ENCODE data around the gene ARID5B. TPM values are rescaled to one million over a fixed set of nuclear protein-coding genes. Genes with fewer than 3 reads are reported as not detected.

The ARID5B gene
- total RNA-seq, 1 donor from 2014 or later: 1.1 TPM

- Mint-ChIP-seq H3K27ac (ENCODE audit: unreplicated experiment) (no peak overlapping the region), H3K9me3 (ENCODE audit: unreplicated experiment) (peaks cover 2% of the 10 kb centered on the region), H3K36me3 (ENCODE audit: unreplicated experiment) (no peaks in the 10 kb centered on the region), H3K27me3 (ENCODE audit: unreplicated experiment) (no peaks in the 10 kb centered on the region), H3K4me3 (ENCODE audit: unreplicated experiment) (no peak overlapping the region), H3K4me1 (ENCODE audit: low read depth, unreplicated experiment) (no peaks in the 10 kb centered on the region)
- no peak for DNase-seq
- no peak for TF ChIP-seq CTCF (IDR thresholded peaks at IDR 0.05; ENCODE audit: partially characterized antibody, unreplicated experiment)
Observed at GRCh38 chr10:62012318-62012717, 110.8 kb downstream of the ARID5B start.

GRCh38 chr10:62014510-62014909, 113.0 kb downstream of the ARID5B start:
- Mint-ChIP-seq H3K4me1 (ENCODE audit: low read depth, unreplicated experiment) (peaks cover 8% of the 10 kb centered on the region), H3K4me3 (ENCODE audit: unreplicated experiment) (no peak overlapping the region), H3K27me3 (ENCODE audit: unreplicated experiment) (no peaks in the 10 kb centered on the region), H3K36me3 (ENCODE audit: unreplicated experiment) (no peaks in the 10 kb centered on the region), H3K27ac (ENCODE audit: unreplicated experiment) (no peak overlapping the region), H3K9me3 (ENCODE audit: unreplicated experiment) (peaks cover 2% of the 10 kb centered on the region)
- TF ChIP-seq CTCF (IDR thresholded peaks at IDR 0.05; ENCODE audit: partially characterized antibody, unreplicated experiment): no peak
- DNase-seq: no peak

- TF ChIP-seq CTCF (IDR thresholded peaks at IDR 0.05; ENCODE audit: partially characterized antibody, unreplicated experiment): no peak
- Mint-ChIP-seq H3K4me3 (ENCODE audit: unreplicated experiment) (no peak overlapping the region), H3K27me3 (ENCODE audit: unreplicated experiment) (no peaks in the 10 kb centered on the region), H3K4me1 (ENCODE audit: low read depth, unreplicated experiment) (peaks cover 8% of the 10 kb centered on the region), H3K9me3 (ENCODE audit: unreplicated experiment) (no peaks in the 10 kb centered on the region), H3K36me3 (ENCODE audit: unreplicated experiment) (no peaks in the 10 kb centered on the region), H3K27ac (ENCODE audit: unreplicated experiment) (no peak overlapping the region)
- DNase-seq: no peak
Observed at GRCh38 chr10:62015994-62016393, 114.5 kb downstream of the ARID5B start.

- no peak for TF ChIP-seq CTCF (IDR thresholded peaks at IDR 0.05; ENCODE audit: partially characterized antibody, unreplicated experiment)
- H3K4me1 Mint-ChIP-seq (ENCODE audit: low read depth, unreplicated experiment): peaks cover 8% of the 10 kb centered on the region
- no peak overlapping the region for H3K4me3 Mint-ChIP-seq (ENCODE audit: unreplicated experiment)
- H3K27me3 Mint-ChIP-seq (ENCODE audit: unreplicated experiment): no peaks in the 10 kb centered on the region
- H3K9me3 Mint-ChIP-seq (ENCODE audit: unreplicated experiment): peaks cover 2% of the 10 kb centered on the region
- no peak overlapping the region for H3K27ac Mint-ChIP-seq (ENCODE audit: unreplicated experiment)
- no peak for DNase-seq
- no peaks in the 10 kb centered on the region for H3K36me3 Mint-ChIP-seq (ENCODE audit: unreplicated experiment)
Observed at GRCh38 chr10:62016623-62017490, 115.4 kb downstream of the ARID5B start.

GRCh38 chr10:62017491-62017870, 116.0 kb downstream of the ARID5B start:
- Mint-ChIP-seq H3K27ac (ENCODE audit: unreplicated experiment) (no peak overlapping the region), H3K27me3 (ENCODE audit: unreplicated experiment) (no peaks in the 10 kb centered on the region), H3K4me1 (ENCODE audit: low read depth, unreplicated experiment) (peaks cover 8% of the 10 kb centered on the region), H3K9me3 (ENCODE audit: unreplicated experiment) (peaks cover 2% of the 10 kb centered on the region), H3K36me3 (ENCODE audit: unreplicated experiment) (no peaks in the 10 kb centered on the region), H3K4me3 (ENCODE audit: unreplicated experiment) (no peak overlapping the region)
- no peak for TF ChIP-seq CTCF (IDR thresholded peaks at IDR 0.05; ENCODE audit: partially characterized antibody, unreplicated experiment)
- DNase-seq: no peak

Data from glutamatergic neuron (in vitro differentiated cells).